Measurements from ENCODE around the gene GABBR2.

- TF ChIP-seq, protein P1, sequence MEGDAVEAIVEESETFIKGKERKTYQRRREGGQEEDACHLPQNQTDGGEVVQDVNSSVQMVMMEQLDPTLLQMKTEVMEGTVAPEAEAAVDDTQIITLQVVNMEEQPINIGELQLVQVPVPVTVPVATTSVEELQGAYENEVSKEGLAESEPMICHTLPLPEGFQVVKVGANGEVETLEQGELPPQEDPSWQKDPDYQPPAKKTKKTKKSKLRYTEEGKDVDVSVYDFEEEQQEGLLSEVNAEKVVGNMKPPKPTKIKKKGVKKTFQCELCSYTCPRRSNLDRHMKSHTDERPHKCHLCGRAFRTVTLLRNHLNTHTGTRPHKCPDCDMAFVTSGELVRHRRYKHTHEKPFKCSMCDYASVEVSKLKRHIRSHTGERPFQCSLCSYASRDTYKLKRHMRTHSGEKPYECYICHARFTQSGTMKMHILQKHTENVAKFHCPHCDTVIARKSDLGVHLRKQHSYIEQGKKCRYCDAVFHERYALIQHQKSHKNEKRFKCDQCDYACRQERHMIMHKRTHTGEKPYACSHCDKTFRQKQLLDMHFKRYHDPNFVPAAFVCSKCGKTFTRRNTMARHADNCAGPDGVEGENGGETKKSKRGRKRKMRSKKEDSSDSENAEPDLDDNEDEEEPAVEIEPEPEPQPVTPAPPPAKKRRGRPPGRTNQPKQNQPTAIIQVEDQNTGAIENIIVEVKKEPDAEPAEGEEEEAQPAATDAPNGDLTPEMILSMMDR (IDR thresholded peaks at IDR 0.05), result no peak
- TF ChIP-seq POLR2A (IDR thresholded peaks at IDR 0.05), result no peak
These were observed 191.0 kb downstream of the GABBR2 start for GRCh38 chr9:98517761-98518160.
